Measurements from ENCODE around the gene NAA50. TPM values are rescaled to one million over a fixed set of nuclear protein-coding genes. Genes with fewer than 3 reads are reported as not detected.

NAA50 gene
- total RNA-seq, 1 donor from 2014 or later: 42.5 TPM

DNA sequence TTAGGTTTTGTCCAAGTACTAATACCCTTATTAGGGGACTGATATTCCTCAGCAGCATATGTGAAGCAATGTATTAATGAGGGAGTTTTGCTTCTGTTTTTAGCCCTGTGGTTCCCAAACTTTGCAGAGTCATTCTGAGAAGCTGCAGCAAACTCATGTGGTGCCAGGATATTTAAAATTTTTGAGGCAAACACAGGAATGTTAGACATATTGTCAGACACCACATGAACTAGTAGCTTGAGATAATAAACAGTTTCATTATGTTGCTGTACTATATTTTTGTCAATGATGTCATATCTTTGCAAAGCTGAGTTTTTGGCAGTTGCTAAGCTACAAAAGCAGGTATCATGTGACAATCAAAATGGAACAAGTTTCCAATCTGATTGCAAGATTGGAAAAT is 37.4 kb upstream of the NAA50 start:
- DNase-seq: no peak
- H3K4me3 Mint-ChIP-seq (ENCODE audit: unreplicated experiment): no peak overlapping the region
- TF ChIP-seq CTCF (IDR thresholded peaks at IDR 0.05; ENCODE audit: partially characterized antibody, unreplicated experiment): no peak
- no peaks in the 10 kb centered on the region for H3K9me3 Mint-ChIP-seq (ENCODE audit: unreplicated experiment)
- no peaks in the 10 kb centered on the region for H3K4me1 Mint-ChIP-seq (ENCODE audit: low read depth, unreplicated experiment)
- no peaks in the 10 kb centered on the region for H3K36me3 Mint-ChIP-seq (ENCODE audit: unreplicated experiment)
- no peaks in the 10 kb centered on the region for H3K27me3 Mint-ChIP-seq (ENCODE audit: unreplicated experiment)
- H3K27ac Mint-ChIP-seq (ENCODE audit: unreplicated experiment): no peak overlapping the region

DNA sequence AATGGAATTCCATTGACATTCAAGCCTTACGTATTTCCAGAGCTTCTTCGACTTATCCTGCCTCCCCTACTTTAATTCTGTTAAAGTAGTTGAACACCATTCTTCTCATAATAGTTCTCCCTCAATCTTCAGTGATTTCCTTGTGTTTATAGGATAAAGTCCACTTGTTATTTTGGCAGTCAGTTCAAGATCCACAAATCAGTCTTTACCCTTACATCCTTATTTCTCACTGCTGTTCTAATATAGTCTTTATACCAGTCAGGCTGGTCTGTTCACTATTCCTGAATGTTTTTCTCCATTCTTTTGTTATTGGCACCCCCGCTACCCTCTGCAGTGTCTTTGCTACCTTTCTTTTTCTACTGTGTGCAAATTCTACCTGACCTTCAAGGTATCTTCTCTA is 30.5 kb upstream of the NAA50 start:
- no peaks in the 10 kb centered on the region for H3K36me3 Mint-ChIP-seq (ENCODE audit: unreplicated experiment)
- H3K27me3 Mint-ChIP-seq (ENCODE audit: unreplicated experiment): peaks cover 1% of the 10 kb centered on the region
- TF ChIP-seq CTCF (IDR thresholded peaks at IDR 0.05; ENCODE audit: partially characterized antibody, unreplicated experiment): no peak
- H3K4me3 Mint-ChIP-seq (ENCODE audit: unreplicated experiment): no peak overlapping the region
- no peak for DNase-seq
- H3K9me3 Mint-ChIP-seq (ENCODE audit: unreplicated experiment): peaks cover 1% of the 10 kb centered on the region
- H3K27ac Mint-ChIP-seq (ENCODE audit: unreplicated experiment): no peak overlapping the region
- peaks cover 4% of the 10 kb centered on the region for H3K4me1 Mint-ChIP-seq (ENCODE audit: low read depth, unreplicated experiment)

DNA sequence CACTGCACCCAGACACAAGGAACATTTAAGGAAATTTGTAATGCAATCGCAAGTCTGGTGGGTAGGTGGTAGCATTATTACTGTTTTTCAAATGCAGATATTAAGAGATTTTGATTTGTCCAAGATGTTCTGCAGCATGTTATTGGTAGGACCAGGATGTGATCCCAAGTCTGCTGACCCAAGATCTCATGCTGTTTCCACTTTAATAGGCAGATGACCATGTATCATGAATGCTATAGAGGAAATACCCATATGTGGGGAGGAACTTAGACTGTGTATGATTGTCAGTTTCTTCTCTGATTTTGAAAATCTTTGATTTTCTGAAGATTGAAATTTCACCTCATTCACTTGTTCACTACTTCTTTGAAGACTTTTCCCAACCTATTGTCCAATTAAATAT is 29.5 kb upstream of the NAA50 start:
- Mint-ChIP-seq H3K27ac (ENCODE audit: unreplicated experiment) (no peak overlapping the region), H3K4me3 (ENCODE audit: unreplicated experiment) (no peak overlapping the region), H3K4me1 (ENCODE audit: low read depth, unreplicated experiment) (peaks cover 4% of the 10 kb centered on the region), H3K27me3 (ENCODE audit: unreplicated experiment) (peaks cover 1% of the 10 kb centered on the region), H3K9me3 (ENCODE audit: unreplicated experiment) (peaks cover 1% of the 10 kb centered on the region), H3K36me3 (ENCODE audit: unreplicated experiment) (no peaks in the 10 kb centered on the region)
- DNase-seq: no peak
- no peak for TF ChIP-seq CTCF (IDR thresholded peaks at IDR 0.05; ENCODE audit: partially characterized antibody, unreplicated experiment)

GRCh38 chr3:113773381-113773780 is 27.3 kb upstream of the NAA50 start:
- DNase-seq: no peak
- H3K27ac Mint-ChIP-seq (ENCODE audit: unreplicated experiment): no peak overlapping the region
- TF ChIP-seq CTCF (IDR thresholded peaks at IDR 0.05; ENCODE audit: partially characterized antibody, unreplicated experiment): no peak
- H3K4me3 Mint-ChIP-seq (ENCODE audit: unreplicated experiment): no peak overlapping the region
- H3K27me3 Mint-ChIP-seq (ENCODE audit: unreplicated experiment): peaks cover 1% of the 10 kb centered on the region
- H3K9me3 Mint-ChIP-seq (ENCODE audit: unreplicated experiment): peaks cover 1% of the 10 kb centered on the region
- no peaks in the 10 kb centered on the region for H3K36me3 Mint-ChIP-seq (ENCODE audit: unreplicated experiment)
- H3K4me1 Mint-ChIP-seq (ENCODE audit: low read depth, unreplicated experiment): peaks cover 4% of the 10 kb centered on the region

GRCh38 chr3:113771993-113772392 is 25.9 kb upstream of the NAA50 start:
- no peaks in the 10 kb centered on the region for H3K36me3 Mint-ChIP-seq (ENCODE audit: unreplicated experiment)
- DNase-seq: no peak
- H3K4me3 Mint-ChIP-seq (ENCODE audit: unreplicated experiment): no peak overlapping the region
- H3K4me1 Mint-ChIP-seq (ENCODE audit: low read depth, unreplicated experiment): peaks cover 4% of the 10 kb centered on the region
- H3K27ac Mint-ChIP-seq (ENCODE audit: unreplicated experiment): no peak overlapping the region
- H3K9me3 Mint-ChIP-seq (ENCODE audit: unreplicated experiment): peaks cover 1% of the 10 kb centered on the region
- no peak for TF ChIP-seq CTCF (IDR thresholded peaks at IDR 0.05; ENCODE audit: partially characterized antibody, unreplicated experiment)
- H3K27me3 Mint-ChIP-seq (ENCODE audit: unreplicated experiment): no peaks in the 10 kb centered on the region
